ENCODE measurements around the gene DPYD.

DPYD gene

GRCh38 chr1:97488530-97488929, 432.3 kb downstream of the DPYD start:
- no peaks in the 10 kb centered on the region for H3K27me3 ChIP-seq (replicated peaks; ENCODE audit: insufficient read depth, low read length)
- no peaks in the 10 kb centered on the region for H3F3A ChIP-seq (ENCODE audit: insufficient read depth, low read length)
- TF ChIP-seq EZH2phosphoT487 (IDR thresholded peaks at IDR 0.05; ENCODE audit: low read length), result no peak
- no peak for TF ChIP-seq EZH2 (optimal IDR thresholded peaks at IDR 0.05; ENCODE audit: low read depth, low read length)
- no peak for TF ChIP-seq CTCF (IDR thresholded peaks at IDR 0.05; ENCODE audit: low read length)
- no peaks in the 10 kb centered on the region for H3K9me3 ChIP-seq (replicated peaks; ENCODE audit: insufficient read depth, low read length)
- DNase-seq, result no peak
- H3K9me2 ChIP-seq (replicated peaks; ENCODE audit: insufficient read depth, low read length), result no peaks in the 10 kb centered on the region
- no peak overlapping the region for H3K27ac ChIP-seq (ENCODE audit: low read length)
- H3K36me3 ChIP-seq (replicated peaks; ENCODE audit: insufficient read depth, low read length), result no peaks in the 10 kb centered on the region
- H3K4me1 ChIP-seq (ENCODE audit: low read length), result no peaks in the 10 kb centered on the region
- no peak overlapping the region for H3K9ac ChIP-seq (ENCODE audit: low read length)
- H3K4me2 ChIP-seq (ENCODE audit: low read depth, low read length), result no peak overlapping the region
- no peaks in the 10 kb centered on the region for H4K20me1 ChIP-seq (ENCODE audit: insufficient read depth, low read length)
- no peak overlapping the region for H3K4me3 ChIP-seq (ENCODE audit: low read length)
- no peaks in the 10 kb centered on the region for H3K79me2 ChIP-seq (ENCODE audit: low read length)
- H2AFZ ChIP-seq (ENCODE audit: low read length), result no peak overlapping the region

- no peaks in the 10 kb centered on the region for H3K9me3 ChIP-seq (replicated peaks; ENCODE audit: insufficient read depth, low read length)
- no peak overlapping the region for H3K27ac ChIP-seq (ENCODE audit: low read length)
- H3K9me2 ChIP-seq (replicated peaks; ENCODE audit: insufficient read depth, low read length), result no peaks in the 10 kb centered on the region
- H3K36me3 ChIP-seq (replicated peaks; ENCODE audit: insufficient read depth, low read length), result no peaks in the 10 kb centered on the region
- no peaks in the 10 kb centered on the region for H3F3A ChIP-seq (ENCODE audit: insufficient read depth, low read length)
- H2AFZ ChIP-seq (ENCODE audit: low read length), result no peak overlapping the region
- H3K4me1 ChIP-seq (ENCODE audit: low read length), result no peaks in the 10 kb centered on the region
- no peak overlapping the region for H3K4me2 ChIP-seq (ENCODE audit: low read depth, low read length)
- no peak for DNase-seq
- no peaks in the 10 kb centered on the region for H4K20me1 ChIP-seq (ENCODE audit: insufficient read depth, low read length)
- H3K27me3 ChIP-seq (replicated peaks; ENCODE audit: insufficient read depth, low read length), result no peaks in the 10 kb centered on the region
- TF ChIP-seq EZH2phosphoT487 (IDR thresholded peaks at IDR 0.05; ENCODE audit: low read length), result no peak
- no peak for TF ChIP-seq CTCF (IDR thresholded peaks at IDR 0.05; ENCODE audit: low read length)
- TF ChIP-seq EZH2 (optimal IDR thresholded peaks at IDR 0.05; ENCODE audit: low read depth, low read length), result no peak
- no peak overlapping the region for H3K9ac ChIP-seq (ENCODE audit: low read length)
- no peaks in the 10 kb centered on the region for H3K79me2 ChIP-seq (ENCODE audit: low read length)
- H3K4me3 ChIP-seq (ENCODE audit: low read length), result no peak overlapping the region
Observed at GRCh38 chr1:97482022-97482421, 438.8 kb downstream of the DPYD start.

- Histone ChIP-seq H3K36me3 (replicated peaks; ENCODE audit: insufficient read depth, low read length) (no peaks in the 10 kb centered on the region), H2AFZ (ENCODE audit: low read length) (no peak overlapping the region), H3K9me3 (replicated peaks; ENCODE audit: insufficient read depth, low read length) (no peaks in the 10 kb centered on the region), H3K27me3 (replicated peaks; ENCODE audit: insufficient read depth, low read length) (no peaks in the 10 kb centered on the region), H3K27ac (ENCODE audit: low read length) (no peak overlapping the region), H3K9ac (ENCODE audit: low read length) (no peak overlapping the region), H3F3A (ENCODE audit: insufficient read depth, low read length) (no peaks in the 10 kb centered on the region), H3K9me2 (replicated peaks; ENCODE audit: insufficient read depth, low read length) (no peaks in the 10 kb centered on the region), H4K20me1 (ENCODE audit: insufficient read depth, low read length) (no peaks in the 10 kb centered on the region), H3K79me2 (ENCODE audit: low read length) (no peaks in the 10 kb centered on the region), H3K4me3 (ENCODE audit: low read length) (no peak overlapping the region), H3K4me1 (ENCODE audit: low read length) (0 out of 2 replicates have a peak, but pooled peaks cover 2% of the 10 kb centered on the region), H3K4me2 (ENCODE audit: low read depth, low read length) (no peak overlapping the region)
- DNase-seq, result no peak
- TF ChIP-seq EZH2 (optimal IDR thresholded peaks at IDR 0.05; ENCODE audit: low read depth, low read length) (no peak), EZH2phosphoT487 (IDR thresholded peaks at IDR 0.05; ENCODE audit: low read length) (no peak), CTCF (IDR thresholded peaks at IDR 0.05; ENCODE audit: low read length) (no peak)
Observed at GRCh38 chr1:97467445-97467844, 453.4 kb downstream of the DPYD start.
